Activated naive CD4-positive, alpha-beta T cell treated with anti-CD3 and anti-CD28 coated beads, Interleukin-2, amount 10 ng/mL, durations not matched to agents 7 days and 5 days (primary cell): Measurements from ENCODE around the gene ADARB2.

Experiments
- CTCF ChIA-PET: fragments of 350-600 bp; sonication (Branson Sonifier 250); formaldehyde crosslinking; loops from one replicate; lab custom pipeline; 2021; ENCODE audit warnings: antibody characterized with exemption; lab: Charles Lee
- DNase-seq: peaks from one replicate; pipeline ENCODE4 v3.0.0-alpha.2; 2020
- H3K27ac Mint-ChIP-seq: one replicate; pipeline ENCODE4 v1.8.0; 2021; ENCODE audit warnings: mild to moderate bottlenecking, moderate library complexity, mixed read lengths
- H3K27me3 Mint-ChIP-seq: one replicate; pipeline ENCODE4 v1.8.0; 2021; ENCODE audit warnings: mild to moderate bottlenecking, mixed read lengths
- H3K36me3 Mint-ChIP-seq: one replicate; pipeline ENCODE4 v1.8.0; 2021; ENCODE audit warnings: mixed read lengths
- H3K4me1 Mint-ChIP-seq: one replicate; pipeline ENCODE4 v1.8.0; 2021; ENCODE audit warnings: mixed read lengths
- H3K4me3 Mint-ChIP-seq: one replicate; pipeline ENCODE4 v1.8.0; 2021; ENCODE audit warnings: mild to moderate bottlenecking, moderate library complexity, mixed read lengths
- H3K9me3 Mint-ChIP-seq: one replicate; pipeline ENCODE4 v1.8.0; 2021; ENCODE audit warnings: mixed read lengths

The ADARB2 gene

GRCh38 chr10:1243486-1244234 lies 493.7 kb downstream of the ADARB2 start:
- Mint-ChIP-seq H3K27me3 (peaks cover 54% of the 10 kb centered on the region), H3K36me3 (peaks cover 2% of the 10 kb centered on the region), H3K9me3 (no peaks in the 10 kb centered on the region), H3K4me3 (no peak overlapping the region), H3K27ac (no peak overlapping the region), H3K4me1 (peaks cover 23% of the 10 kb centered on the region)
- CTCF ChIA-PET, result interaction anchor here (0.6 to 1.8 kb wide), 3 partner anchors 9 to 134 kb away, joined by 3 to 4 read pairs (median 4); no protein-coding TSS in a partner anchor
- no peak for DNase-seq

GRCh38 chr10:1242975-1243374 lies 494.4 kb downstream of the ADARB2 start:
- no peak overlapping the region for H3K27ac Mint-ChIP-seq
- peaks cover 47% of the 10 kb centered on the region for H3K27me3 Mint-ChIP-seq
- H3K4me1 Mint-ChIP-seq, result peaks cover 23% of the 10 kb centered on the region
- H3K36me3 Mint-ChIP-seq, result peaks cover 2% of the 10 kb centered on the region
- CTCF ChIA-PET, result interaction anchor here (1.8 kb wide), 1 partner anchor 102 kb away, joined by 4 read pairs; no protein-coding TSS in a partner anchor
- no peak for DNase-seq
- no peaks in the 10 kb centered on the region for H3K9me3 Mint-ChIP-seq
- H3K4me3 Mint-ChIP-seq, result no peak overlapping the region

- peaks cover 40% of the 10 kb centered on the region for H3K27me3 Mint-ChIP-seq
- H3K9me3 Mint-ChIP-seq, result no peaks in the 10 kb centered on the region
- H3K4me3 Mint-ChIP-seq, result no peak overlapping the region
- H3K36me3 Mint-ChIP-seq, result peaks cover 2% of the 10 kb centered on the region
- H3K4me1 Mint-ChIP-seq, result peaks cover 23% of the 10 kb centered on the region
- CTCF ChIA-PET, result no interaction called here
- no peak for DNase-seq
- no peak overlapping the region for H3K27ac Mint-ChIP-seq
These were observed 495.1 kb downstream of the ADARB2 start for GRCh38 chr10:1241973-1242935.

- no peak overlapping the region for H3K4me3 Mint-ChIP-seq
- DNase-seq, result no peak
- H3K9me3 Mint-ChIP-seq, result no peaks in the 10 kb centered on the region
- H3K27me3 Mint-ChIP-seq, result peaks cover 33% of the 10 kb centered on the region
- peaks cover 2% of the 10 kb centered on the region for H3K36me3 Mint-ChIP-seq
- CTCF ChIA-PET, result no interaction called here
- H3K27ac Mint-ChIP-seq, result no peak overlapping the region
- H3K4me1 Mint-ChIP-seq, result peaks cover 23% of the 10 kb centered on the region
These were observed 495.9 kb downstream of the ADARB2 start for GRCh38 chr10:1241322-1241890.

GRCh38 chr10:1240341-1240775 lies 497.0 kb downstream of the ADARB2 start:
- H3K27ac Mint-ChIP-seq, result peak overlapping the region; percentile 89
- DNase-seq, result peak; percentile 63
- no peaks in the 10 kb centered on the region for H3K9me3 Mint-ChIP-seq
- H3K36me3 Mint-ChIP-seq, result peaks cover 2% of the 10 kb centered on the region
- H3K4me1 Mint-ChIP-seq, result peaks cover 23% of the 10 kb centered on the region
- CTCF ChIA-PET, result no interaction called here
- H3K4me3 Mint-ChIP-seq, result peak overlapping the region; percentile 90
- peaks cover 33% of the 10 kb centered on the region for H3K27me3 Mint-ChIP-seq

- peaks cover 4% of the 10 kb centered on the region for H3K9me3 Mint-ChIP-seq
- no peak for DNase-seq
- H3K27me3 Mint-ChIP-seq, result no peaks in the 10 kb centered on the region
- H3K4me1 Mint-ChIP-seq, result no peaks in the 10 kb centered on the region
- H3K27ac Mint-ChIP-seq, result no peak overlapping the region
- H3K4me3 Mint-ChIP-seq, result no peak overlapping the region
- CTCF ChIA-PET, result no interaction called here
- H3K36me3 Mint-ChIP-seq, result peaks cover 3% of the 10 kb centered on the region
These were observed 504.3 kb downstream of the ADARB2 start for GRCh38 chr10:1233031-1233430.

GRCh38 chr10:1232164-1232911 lies 505.0 kb downstream of the ADARB2 start:
- DNase-seq, result no peak
- peaks cover 4% of the 10 kb centered on the region for H3K9me3 Mint-ChIP-seq
- no peaks in the 10 kb centered on the region for H3K27me3 Mint-ChIP-seq
- H3K4me3 Mint-ChIP-seq, result no peak overlapping the region
- CTCF ChIA-PET, result no interaction called here
- H3K36me3 Mint-ChIP-seq, result peaks cover 3% of the 10 kb centered on the region
- no peaks in the 10 kb centered on the region for H3K4me1 Mint-ChIP-seq
- no peak overlapping the region for H3K27ac Mint-ChIP-seq

- Mint-ChIP-seq H3K27ac (no peak overlapping the region), H3K4me1 (no peaks in the 10 kb centered on the region), H3K9me3 (peaks cover 6% of the 10 kb centered on the region), H3K4me3 (no peak overlapping the region), H3K36me3 (peaks cover 3% of the 10 kb centered on the region), H3K27me3 (peaks cover 6% of the 10 kb centered on the region)
- CTCF ChIA-PET, result no interaction called here
- DNase-seq, result no peak
These were observed 506.6 kb downstream of the ADARB2 start for GRCh38 chr10:1230592-1231275.

- H3K27ac Mint-ChIP-seq, result no peak overlapping the region
- H3K9me3 Mint-ChIP-seq, result peaks cover 6% of the 10 kb centered on the region
These were observed 507.2 kb downstream of the ADARB2 start for GRCh38 chr10:1230138-1230537.

GRCh38 chr10:1229574-1229973 lies 507.8 kb downstream of the ADARB2 start:
- Mint-ChIP-seq H3K4me1 (no peaks in the 10 kb centered on the region), H3K36me3 (peaks cover 3% of the 10 kb centered on the region), H3K27me3 (peaks cover 8% of the 10 kb centered on the region), H3K4me3 (no peak overlapping the region), H3K27ac (no peak overlapping the region), H3K9me3 (peaks cover 8% of the 10 kb centered on the region)
- CTCF ChIA-PET, result interaction anchor here (0.6 kb wide), 1 partner anchor 31 kb away, joined by 3 read pairs; no protein-coding TSS in a partner anchor
- no peak for DNase-seq

More at GRCh38 chr10:1230138-1230537, 507.2 kb downstream of the ADARB2 start:
- Mint-ChIP-seq H3K36me3 (peaks cover 3% of the 10 kb centered on the region), H3K4me3 (no peak overlapping the region), H3K4me1 (no peaks in the 10 kb centered on the region), H3K27me3 (peaks cover 6% of the 10 kb centered on the region)
- DNase-seq, result no peak
- CTCF ChIA-PET, result interaction anchor here (0.6 kb wide), 1 partner anchor 31 kb away, joined by 3 read pairs; no protein-coding TSS in a partner anchor

GRCh38 chr10:1229116-1229515 lies 508.2 kb downstream of the ADARB2 start:
- Mint-ChIP-seq H3K27me3 (peaks cover 10% of the 10 kb centered on the region), H3K4me1 (no peaks in the 10 kb centered on the region), H3K27ac (no peak overlapping the region), H3K9me3 (peaks cover 10% of the 10 kb centered on the region), H3K4me3 (no peak overlapping the region), H3K36me3 (peaks cover 3% of the 10 kb centered on the region)
- no peak for DNase-seq
- CTCF ChIA-PET, result no interaction called here

GRCh38 chr10:1228467-1228975 lies 508.8 kb downstream of the ADARB2 start:
- CTCF ChIA-PET, result no interaction called here
- peaks cover 10% of the 10 kb centered on the region for H3K27me3 Mint-ChIP-seq
- H3K27ac Mint-ChIP-seq, result no peak overlapping the region

More at GRCh38 chr10:1228467-1228975, 508.8 kb downstream of the ADARB2 start:
- Mint-ChIP-seq H3K36me3 (peaks cover 3% of the 10 kb centered on the region), H3K4me1 (no peaks in the 10 kb centered on the region), H3K9me3 (peaks cover 16% of the 10 kb centered on the region), H3K4me3 (no peak overlapping the region)
- no peak for DNase-seq
